Breast epithelium (tissue), 3 donors: Measurements from ENCODE around the gene KCNN4.

ENCODE experiments used
- CTCF ChIP-seq, 3 donors: fragments of 450-650 bp; IDR thresholded peaks; one replicate each; pipeline ENCODE4 v1.5.1; 2016 to 2017; ENCODE audit warnings: antibody characterized with exemption in 3 of 3, mild to moderate bottlenecking in 3 of 3, moderate library complexity in 3 of 3
- POLR2A ChIP-seq: fragments of 450-650 bp; IDR thresholded peaks from one replicate; pipeline ENCODE4 v1.6.1; 2016; ENCODE audit warnings: antibody characterized with exemption, mild to moderate bottlenecking, moderate library complexity
- POLR2AphosphoS5 ChIP-seq, 3 donors: sonication (generic); formaldehyde crosslinking; IDR thresholded peaks; one replicate each; pipeline ENCODE4 v1.6.1; 2017; ENCODE audit warnings: antibody characterized with exemption in 3 of 3

GRCh38 chr19:43749898-43750297, 30.9 kb downstream of the KCNN4 start:
- TF ChIP-seq POLR2A, result no peak
- no peak for TF ChIP-seq CTCF (IDR thresholded peaks at IDR 0.05)
- no peak for TF ChIP-seq POLR2AphosphoS5 (IDR thresholded peaks at IDR 0.05)
